Esophagus muscularis mucosa (tissue), 4 donors: ENCODE results near the gene ITSN2.

Experiments
- EP300 ChIP-seq: sonication (generic); formaldehyde crosslinking; IDR thresholded peaks from one replicate; pipeline ENCODE4 v1.6.1; 2017; ENCODE audit warnings: antibody characterized with exemption
- POLR2A ChIP-seq: fragments of 450-650 bp; IDR thresholded peaks from one replicate; pipeline ENCODE4 v1.6.1; 2017; ENCODE audit warnings: antibody characterized with exemption, moderate library complexity, mild to moderate bottlenecking, low read depth
- TF ChIP-seq, protein P1 (sequence below), 3 experiments: fragments of 200-600 bp in 2 of 3; fragments of 450-650 bp in 1 of 3; sonication (generic) in 2 of 3; IDR thresholded peaks; one replicate each; pipeline ENCODE4 v1.5.1; 2017 to 2019; ENCODE audit warnings: antibody characterized with exemption in 3 of 3, mild to moderate bottlenecking in 2 of 3, moderate library complexity in 1 of 3

DNA sequence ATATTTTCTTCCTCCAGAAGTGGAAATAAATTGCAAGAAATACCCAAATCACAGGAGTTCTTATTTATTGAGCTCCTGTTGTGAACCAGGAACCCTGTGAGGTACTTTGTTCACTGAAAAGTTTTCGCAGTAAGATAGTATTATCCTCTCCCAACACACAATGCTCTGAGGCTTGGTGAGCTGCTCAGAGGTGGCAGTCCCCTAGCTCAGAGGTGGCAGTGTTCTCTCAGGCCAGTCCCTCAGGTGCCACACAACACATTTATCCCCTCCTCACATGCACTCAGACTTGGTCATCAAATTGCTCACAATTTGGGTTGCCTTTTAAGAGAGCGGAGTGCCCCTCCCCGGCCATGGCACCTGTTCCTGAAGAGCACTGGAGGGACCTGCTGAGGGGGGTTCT is 159.5 kb downstream of the ITSN2 start:
- no peak for TF ChIP-seq POLR2A
- TF ChIP-seq, protein P1, sequence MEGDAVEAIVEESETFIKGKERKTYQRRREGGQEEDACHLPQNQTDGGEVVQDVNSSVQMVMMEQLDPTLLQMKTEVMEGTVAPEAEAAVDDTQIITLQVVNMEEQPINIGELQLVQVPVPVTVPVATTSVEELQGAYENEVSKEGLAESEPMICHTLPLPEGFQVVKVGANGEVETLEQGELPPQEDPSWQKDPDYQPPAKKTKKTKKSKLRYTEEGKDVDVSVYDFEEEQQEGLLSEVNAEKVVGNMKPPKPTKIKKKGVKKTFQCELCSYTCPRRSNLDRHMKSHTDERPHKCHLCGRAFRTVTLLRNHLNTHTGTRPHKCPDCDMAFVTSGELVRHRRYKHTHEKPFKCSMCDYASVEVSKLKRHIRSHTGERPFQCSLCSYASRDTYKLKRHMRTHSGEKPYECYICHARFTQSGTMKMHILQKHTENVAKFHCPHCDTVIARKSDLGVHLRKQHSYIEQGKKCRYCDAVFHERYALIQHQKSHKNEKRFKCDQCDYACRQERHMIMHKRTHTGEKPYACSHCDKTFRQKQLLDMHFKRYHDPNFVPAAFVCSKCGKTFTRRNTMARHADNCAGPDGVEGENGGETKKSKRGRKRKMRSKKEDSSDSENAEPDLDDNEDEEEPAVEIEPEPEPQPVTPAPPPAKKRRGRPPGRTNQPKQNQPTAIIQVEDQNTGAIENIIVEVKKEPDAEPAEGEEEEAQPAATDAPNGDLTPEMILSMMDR (IDR thresholded peaks at IDR 0.05), result no peak
- no peak for TF ChIP-seq EP300
